ENCODE results near the gene SRSF5.

SRSF5 gene

GRCh38 chr14:69771136-69771535 is 4.2 kb downstream of the SRSF5 start:
- DNase-seq = no peak

DNA sequence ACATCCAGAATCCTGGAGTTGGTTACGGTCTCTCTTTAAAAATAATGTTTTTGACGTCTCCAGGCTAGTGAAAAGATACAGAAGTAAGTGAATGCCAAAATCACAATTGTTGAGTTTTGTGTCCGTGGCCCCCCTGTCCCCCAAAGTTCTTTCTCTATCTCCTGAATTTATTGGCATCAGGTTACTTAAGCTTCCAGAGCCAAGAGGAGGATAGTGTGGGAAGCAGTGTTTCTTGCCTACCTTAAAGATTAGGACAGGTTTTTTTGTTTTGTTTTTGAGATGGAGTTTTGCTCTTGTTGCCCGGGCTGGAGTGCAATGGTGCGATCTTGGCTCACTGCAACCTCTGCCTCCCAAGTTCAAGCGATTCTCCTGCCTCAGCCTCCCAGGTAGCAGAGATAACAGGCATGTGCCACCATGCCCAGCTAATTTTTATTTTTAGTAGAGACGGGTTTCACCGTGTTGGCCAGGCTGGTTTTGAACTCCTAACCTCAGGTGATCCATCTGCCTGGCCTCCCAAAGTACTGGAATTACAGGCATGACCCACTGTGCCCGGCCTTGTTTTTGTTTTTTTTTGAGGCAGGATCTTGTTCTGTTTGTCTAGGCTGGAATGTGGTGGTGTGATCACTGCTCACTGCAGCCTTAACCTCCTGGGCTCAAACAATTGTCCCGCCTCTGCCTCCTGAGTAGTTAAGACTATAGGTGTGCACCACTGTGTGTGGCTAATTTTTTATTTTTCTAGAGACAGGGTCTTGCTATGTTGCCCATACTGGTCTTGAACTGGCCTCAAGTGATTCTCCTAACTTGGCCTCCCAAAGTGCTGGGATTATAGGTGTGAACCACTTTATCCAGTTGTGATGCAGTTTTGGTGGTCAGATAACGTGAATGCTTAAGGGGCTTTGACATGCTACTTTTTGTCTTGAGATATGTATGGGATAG is 5.4 kb downstream of the SRSF5 start:
- no peak for DNase-seq

DNA sequence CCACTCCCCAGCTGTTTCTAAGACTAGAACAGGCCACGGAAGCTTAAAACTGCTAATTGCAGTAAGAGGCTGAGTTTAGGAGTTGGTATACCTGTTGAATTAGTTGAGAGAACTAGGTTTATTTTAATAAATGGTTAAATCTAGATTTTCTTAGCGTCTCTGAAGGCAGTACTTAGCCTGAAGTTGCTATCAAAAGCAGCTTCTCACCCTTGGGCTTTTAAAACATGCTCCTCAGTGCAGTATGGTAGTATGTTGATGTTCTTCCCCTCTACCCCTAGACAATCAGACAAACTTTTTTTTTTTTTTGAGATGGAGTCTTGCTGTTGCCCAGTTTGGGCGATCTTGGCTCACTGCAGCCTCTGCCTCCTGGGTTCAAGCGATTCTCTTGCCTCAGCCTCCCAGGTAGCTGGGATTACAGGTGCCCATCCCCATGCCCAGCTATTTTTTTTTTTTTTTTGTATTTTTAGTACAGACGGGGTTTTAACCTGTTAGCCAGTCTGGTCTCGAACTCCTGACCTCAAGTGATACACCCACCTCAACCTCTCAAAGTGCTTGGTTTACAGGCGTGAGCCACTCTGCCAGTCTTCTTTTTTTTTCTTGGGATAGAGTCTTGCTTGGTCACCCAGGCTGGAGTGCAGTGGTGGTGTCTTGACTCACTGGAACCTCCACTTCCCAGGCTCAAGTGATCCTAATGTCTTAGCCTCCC is 6.8 kb downstream of the SRSF5 start:
- DNase-seq = no peak

DNA sequence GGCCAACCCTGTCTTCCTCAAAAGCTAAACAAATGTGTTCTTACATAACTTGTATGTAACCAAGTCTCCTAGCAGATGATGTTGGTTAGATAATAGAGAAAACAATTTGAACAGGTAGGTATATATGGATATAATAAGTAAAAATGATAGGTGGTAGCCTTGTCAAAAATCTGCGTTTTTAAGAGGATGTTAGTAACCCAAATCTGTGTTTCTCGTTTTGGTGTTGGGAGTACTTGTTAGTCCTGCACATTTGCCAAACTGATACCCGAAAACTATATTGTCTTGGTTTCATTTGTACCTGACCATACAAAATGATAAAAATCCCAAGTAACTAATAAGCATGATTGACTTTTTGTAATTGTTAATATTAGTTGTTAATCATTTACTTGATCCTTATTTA is 8.1 kb downstream of the SRSF5 start:
- DNase-seq = no peak

- no peak for DNase-seq
These were observed 10.0 kb downstream of the SRSF5 start for GRCh38 chr14:69776875-69777453.

DNA sequence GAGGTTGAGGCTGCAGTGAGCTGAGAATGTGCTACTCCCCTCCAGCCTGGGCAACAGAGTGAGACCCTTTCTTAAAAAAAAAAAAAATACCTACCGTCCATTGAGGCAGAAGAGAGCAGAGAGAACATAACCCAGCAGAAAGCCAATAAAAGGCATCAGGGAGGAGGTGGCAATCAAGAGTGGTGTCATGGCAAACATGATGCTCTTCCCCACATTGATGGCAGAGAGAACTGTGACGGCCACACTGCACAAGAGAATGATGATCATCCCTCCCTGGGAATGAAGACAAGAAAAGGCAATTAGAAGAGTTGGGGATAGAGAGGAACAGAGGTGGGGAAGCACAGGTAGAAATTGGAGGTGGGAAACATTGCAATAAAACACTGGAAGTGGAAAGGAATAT is 12.1 kb downstream of the SRSF5 start:
- DNase-seq = no peak

DNA sequence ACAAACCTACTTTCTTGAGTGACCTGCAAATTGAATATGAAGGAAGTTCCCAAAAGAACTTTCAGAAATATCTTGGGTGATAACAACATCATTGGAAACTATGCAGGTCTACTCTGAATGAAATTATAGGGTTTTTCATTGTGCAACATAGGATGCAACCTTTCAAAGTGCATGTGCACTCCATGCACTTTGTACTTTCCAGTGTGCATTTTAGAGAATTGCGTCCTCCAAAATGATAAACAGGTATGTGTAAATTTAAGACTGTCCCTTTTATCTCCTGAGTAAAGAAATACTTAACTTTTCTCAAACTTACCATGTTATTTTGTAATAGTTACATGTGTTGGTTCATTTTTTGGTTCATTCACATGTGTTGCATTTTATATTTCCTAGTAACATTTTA is 13.2 kb downstream of the SRSF5 start:
- DNase-seq = no peak

DNA sequence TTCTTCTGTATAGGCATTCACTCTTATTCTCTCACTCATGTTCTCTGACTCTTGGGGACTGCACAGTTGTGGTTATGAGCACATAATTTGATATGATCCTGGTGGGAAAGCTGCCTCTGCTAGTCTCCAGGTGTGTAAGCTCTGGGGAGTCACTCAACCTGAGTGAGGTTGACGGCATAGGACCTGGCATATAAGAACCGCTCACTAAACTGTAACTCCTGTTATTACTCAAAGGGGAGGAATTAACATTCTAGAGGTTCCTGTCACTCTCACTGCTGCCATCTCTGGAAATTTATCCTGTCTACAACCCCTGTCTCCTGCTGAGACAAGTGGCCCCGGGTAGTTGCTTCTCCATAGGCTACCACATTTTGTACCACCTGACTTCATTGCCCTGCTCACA is 14.0 kb downstream of the SRSF5 start:
- DNase-seq = no peak

DNA sequence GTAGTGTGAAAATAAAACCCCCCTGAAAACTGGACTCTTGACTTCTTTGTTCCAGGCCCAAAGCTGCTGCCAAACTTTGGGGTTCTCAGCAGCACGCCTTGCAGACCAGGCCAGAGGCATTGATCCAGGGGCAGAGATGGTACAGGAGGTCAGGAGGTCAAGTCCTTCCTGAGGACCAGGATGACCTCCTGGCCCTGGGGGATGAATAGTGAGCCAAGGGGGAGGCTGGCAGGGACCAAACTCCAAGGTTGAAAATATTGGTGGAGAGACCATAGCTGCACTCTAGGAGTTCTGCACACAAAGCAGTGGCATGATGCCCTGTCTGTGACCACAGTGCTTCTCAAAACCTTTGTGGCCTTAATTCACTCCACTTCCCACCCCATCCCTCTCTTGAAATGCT is 18.0 kb downstream of the SRSF5 start:
- no peak for DNase-seq

GRCh38 chr14:69786603-69787002 is 19.7 kb downstream of the SRSF5 start:
- no peak for DNase-seq

DNA sequence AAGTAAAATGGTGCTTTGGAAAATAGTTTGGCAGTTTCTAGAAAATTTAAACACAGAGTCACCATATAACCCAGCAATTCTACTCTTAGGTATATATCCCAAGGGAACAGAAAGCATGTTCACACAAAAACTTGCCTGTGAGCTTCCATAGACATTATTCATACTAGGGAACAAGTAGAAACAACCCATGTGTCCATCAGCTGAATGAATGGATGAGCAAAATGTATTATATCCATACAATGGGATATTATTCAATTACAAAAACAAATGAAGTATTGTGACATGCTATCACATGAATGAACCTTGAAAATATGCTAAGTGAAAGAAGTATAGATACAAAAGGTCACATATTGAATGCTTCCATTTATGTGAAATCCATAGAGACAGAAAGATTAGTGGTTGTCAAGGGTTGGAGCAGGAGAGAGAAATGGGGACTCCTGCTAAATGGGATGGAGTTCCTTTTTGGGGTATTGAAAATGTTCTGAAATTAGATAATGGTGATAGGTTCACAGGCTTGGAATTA is 22.2 kb downstream of the SRSF5 start:
- no peak for DNase-seq

DNA sequence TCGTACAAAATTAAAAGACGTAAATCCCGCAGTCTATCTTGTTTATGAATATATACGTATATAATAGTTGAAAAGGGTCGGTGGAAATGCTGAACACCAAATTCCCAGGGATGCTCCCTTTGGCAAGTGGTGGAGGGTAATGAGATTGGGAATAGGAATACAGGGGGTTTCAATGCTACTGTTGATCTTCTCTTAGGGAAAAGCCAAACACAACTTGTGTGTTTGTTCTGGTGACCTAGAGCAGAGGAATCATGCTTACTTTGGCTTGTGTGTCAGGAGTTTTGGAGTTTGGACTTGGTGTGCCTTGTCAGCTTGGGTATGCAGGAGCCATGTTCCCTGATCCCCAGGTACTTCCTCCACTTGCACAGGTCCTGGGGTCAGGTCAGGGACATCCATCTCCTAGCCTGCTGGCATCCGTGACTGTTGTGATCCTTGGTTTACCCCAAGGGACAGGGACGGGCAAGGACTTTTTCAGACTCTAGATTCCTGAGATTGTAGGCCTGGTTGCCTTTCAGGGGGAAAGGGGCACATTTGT is 26.0 kb downstream of the SRSF5 start:
- DNase-seq = no peak

GRCh38 chr14:69794791-69795190 is 27.8 kb downstream of the SRSF5 start:
- DNase-seq = no peak

DNA sequence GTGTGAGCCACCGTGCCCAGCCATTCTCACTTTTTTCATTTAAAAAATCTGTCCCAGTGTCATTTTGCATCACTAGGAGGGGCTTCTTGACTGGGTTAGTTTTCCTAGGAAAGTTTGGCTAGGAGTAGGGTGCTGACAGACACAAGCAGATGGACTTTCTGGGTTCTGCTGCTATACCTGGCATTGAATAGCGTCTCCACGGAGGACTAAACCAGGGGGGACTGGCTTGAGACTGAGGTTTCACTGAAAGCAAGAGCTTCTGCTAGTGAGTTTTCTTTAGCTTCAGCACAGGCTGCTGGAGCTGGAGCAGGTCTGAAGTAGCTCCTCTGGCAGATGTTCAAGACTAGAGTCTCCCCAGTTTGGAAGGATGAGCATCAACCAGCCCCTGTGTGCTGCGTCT is 28.7 kb downstream of the SRSF5 start:
- no peak for DNase-seq

GRCh38 chr14:69796797-69797500 is 30.0 kb downstream of the SRSF5 start, which contains the start of gene SLC10A1:
Gene SLC10A1, minus strand, starts transcription at chr14:69797241. Its CDS starts 86 bp downstream, at chr14:69797155.
- no peak for DNase-seq

DNA sequence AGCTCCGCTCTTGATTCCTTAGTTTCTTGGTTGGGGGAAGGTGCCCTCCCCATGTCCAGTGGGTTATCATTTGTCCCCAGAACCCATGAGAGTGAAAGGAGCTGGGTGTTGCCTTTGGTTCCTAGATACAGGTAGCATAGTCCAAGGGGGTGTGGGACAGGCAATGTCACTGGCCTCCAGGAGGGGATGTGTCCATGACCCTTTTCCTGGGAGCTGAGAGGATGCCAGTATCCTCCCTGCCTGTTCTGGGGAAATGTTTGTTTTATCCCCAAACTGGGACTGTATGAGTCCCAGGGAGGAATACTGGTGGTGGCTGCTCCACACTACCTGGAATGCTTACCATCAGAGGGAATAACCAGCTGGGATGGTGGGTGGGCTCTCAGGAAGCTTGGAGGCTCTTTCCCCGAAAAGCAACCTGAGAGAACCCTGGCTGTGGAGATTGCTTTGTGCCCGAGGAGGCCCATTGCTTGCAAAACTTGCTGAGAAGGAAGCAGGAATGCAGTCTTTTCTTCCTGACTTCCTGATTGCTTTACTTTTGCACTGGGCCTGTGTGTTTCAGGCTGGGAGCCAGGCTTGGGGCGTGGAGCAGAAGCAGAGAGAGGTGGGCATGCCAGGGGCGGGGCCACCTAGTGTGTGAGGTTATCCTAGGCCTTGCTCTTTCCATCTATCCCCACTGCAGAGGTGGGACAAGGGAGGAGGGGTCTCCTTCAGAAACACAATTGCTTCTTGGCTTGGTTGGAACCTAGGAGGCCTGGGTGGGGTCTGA is 30.8 kb downstream of the SRSF5 start:
- no peak for DNase-seq

- DNase-seq = no peak
These were observed 31.4 kb downstream of the SRSF5 start for GRCh38 chr14:69798339-69798735.

DNA sequence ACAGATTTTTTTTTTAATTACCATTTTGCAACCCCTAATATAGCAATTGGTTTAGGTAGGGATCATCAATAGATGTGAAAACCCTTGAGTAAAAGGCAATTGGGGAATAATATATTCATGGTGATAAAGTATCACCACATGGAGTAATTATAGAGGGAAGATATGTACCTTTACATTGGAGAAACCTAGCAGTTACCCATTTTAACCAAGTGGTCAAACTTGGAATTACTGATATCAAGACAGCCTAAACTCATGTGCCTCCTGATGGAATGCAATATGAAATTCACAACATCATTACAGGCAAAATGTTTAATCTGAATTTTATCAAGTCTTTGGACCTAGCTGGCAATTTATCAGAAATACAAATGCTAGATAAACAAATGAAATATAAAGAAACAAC is 36.8 kb downstream of the SRSF5 start:
- DNase-seq = no peak

DNA sequence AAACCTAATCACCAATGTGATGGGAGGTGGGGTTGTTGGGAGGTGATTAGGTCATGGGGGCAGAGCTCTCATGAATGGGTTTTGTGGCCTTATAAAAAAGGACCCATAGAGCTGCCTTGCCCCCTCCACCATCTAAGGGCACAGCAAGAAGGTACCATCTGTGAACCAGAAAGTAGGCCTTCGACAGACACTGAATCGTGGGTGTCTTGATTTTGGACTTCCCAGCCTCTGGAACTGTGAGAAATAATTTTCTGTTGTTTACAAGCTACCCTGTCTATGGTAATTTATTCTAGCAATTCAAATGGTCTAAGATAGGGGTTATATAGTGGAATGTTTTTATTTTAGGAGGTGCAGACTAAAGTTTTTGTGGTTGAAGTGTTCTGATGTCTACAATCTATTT is 38.0 kb downstream of the SRSF5 start:
- DNase-seq = no peak

DNA sequence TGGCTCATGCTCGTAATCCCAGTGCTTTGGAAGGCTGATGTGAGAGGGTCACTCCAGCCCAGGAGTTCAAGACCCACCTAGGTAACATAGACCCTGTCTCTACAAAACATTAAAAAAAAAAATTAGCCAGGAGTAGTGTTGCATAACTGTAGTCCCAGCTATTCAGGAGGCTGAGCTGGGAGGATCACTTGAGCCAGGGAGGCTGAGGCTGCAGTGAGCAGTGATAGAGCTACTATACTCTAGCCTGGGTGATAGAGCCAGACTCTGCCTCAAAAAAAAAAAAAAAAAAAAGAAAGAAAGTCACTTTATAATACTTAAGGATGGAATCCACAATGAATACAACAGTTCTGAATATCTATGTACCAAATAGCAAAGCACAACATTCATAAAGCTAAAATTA is 40.2 kb downstream of the SRSF5 start:
- no peak for DNase-seq

DNA sequence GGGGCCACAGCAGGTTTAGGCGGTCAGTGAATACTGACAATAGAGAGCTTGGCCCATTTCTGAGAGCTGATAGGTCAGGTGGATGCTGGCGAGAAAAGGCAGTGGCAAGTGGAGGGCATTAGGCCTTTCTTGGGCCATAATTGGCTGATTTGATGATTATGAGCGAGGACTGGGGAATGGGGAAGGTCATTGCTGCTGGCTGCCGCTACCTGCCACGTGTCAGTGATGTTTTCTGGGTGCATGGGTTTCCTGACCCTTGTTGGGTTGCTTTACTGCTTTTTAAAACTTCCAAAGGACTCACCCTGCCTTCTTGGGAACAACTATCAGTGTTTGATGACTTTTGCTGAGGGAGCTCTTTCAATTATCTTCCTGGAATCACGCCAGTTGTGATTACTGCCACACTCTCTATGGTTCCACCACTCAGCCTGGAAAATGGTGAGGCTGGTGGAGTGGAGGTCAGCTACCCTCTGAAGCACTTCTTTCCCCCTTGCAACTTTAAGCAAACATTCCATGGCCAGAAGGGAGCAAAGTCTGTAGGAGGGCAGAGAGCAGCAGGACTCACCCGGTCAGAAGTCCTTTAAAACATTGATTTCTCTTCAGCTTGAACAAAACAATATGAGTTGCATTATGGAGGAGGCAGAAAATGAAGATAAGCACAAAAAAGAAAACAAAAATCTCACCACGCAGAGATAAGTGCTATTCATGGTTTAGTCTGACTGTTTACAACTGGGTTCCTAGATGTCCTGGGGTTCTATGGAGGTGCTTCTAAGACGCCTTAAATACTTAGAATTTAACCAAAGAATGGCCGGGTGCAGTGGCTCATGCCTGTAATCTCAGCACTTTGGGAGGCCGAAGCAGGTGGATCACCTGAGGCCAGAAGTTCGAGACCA is 42.2 kb downstream of the SRSF5 start:
- no peak for DNase-seq
